ENCODE data around the gene SLC41A3.

Gene SLC41A3

DNA sequence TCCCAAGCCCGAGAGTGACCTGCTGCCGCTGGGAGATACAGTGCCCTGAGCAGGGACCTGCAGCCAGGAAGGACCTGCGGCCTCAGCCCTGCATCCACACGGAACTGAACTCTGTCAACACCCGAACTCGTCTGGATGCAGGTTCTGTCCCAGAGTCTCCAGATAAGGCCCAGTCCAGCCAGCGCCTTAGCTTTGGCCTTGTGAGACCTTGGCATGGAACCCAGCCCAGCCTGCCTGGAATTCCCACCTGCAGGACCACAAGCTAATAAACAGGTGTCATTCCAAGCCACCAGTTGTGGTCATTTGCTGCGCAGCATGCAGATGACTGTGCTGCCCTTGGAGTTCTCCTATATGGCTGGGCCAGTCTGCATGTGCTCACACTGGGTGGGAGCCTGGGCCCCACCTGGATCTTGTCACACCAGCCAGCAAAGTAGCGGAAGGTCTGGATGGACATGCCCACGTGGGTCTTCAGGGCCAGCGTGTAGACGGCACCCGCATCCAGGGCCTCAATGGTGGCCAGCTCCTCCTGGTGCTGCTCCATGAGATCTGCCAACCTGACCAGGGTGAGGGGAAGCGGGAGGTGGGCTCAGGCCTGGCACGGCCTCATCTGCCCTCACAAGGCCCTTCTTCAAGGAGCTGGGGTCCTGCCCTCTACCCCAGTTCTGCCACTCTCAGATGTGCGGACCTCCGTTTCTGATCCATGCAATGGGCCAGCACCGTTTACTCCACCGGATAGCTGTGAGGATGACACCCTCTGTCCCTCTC lies 47.2 kb upstream of the SLC41A3 start:
- no peaks in the 10 kb centered on the region for H3K36me3 ChIP-seq (ENCODE audit: control insufficient read depth in 2 of 2, insufficient read depth in 1 of 2, low read length in 2 of 2)
- ChIA-PET POLR2A (no interaction called here), CTCF (interaction anchor here (0.7 kb wide), 1 partner anchor 1342 kb away, joined by 3 read pairs; no protein-coding TSS in a partner anchor)
- TF ChIP-seq HOXD13 (CRISPR knock-in tag; IDR thresholded peaks at IDR 0.05; ENCODE audit: borderline replicate concordance) (no peak), ZNF423 (tag by site-specific recombination; IDR thresholded peaks at IDR 0.05) (no peak), ZNF510 (tag by site-specific recombination; IDR thresholded peaks at IDR 0.05; ENCODE audit: insufficient replicate concordance) (no peak), ZNF416 (tag by site-specific recombination; IDR thresholded peaks at IDR 0.05) (no peak), ZBTB7A (tag by site-specific recombination; IDR thresholded peaks at IDR 0.05; ENCODE audit: low read depth) (no peak), ZNF175 (tag by site-specific recombination; IDR thresholded peaks at IDR 0.05) (no peak), GLIS1 (tag by site-specific recombination; IDR thresholded peaks at IDR 0.05) (no peak), ZFP41 (tag by site-specific recombination; IDR thresholded peaks at IDR 0.05; ENCODE audit: borderline replicate concordance) (no peak), ZNF626 (tag by site-specific recombination; IDR thresholded peaks at IDR 0.05) (no peak), ZNF248 (tag by site-specific recombination; IDR thresholded peaks at IDR 0.05) (no peak), ZNF184 (tag by site-specific recombination; IDR thresholded peaks at IDR 0.05) (no peak), ZNF132 (tag by site-specific recombination; IDR thresholded peaks at IDR 0.05; ENCODE audit: borderline replicate concordance) (no peak), ZNF157 (tag by site-specific recombination; IDR thresholded peaks at IDR 0.05) (no peak), ZEB2 (tag by site-specific recombination; IDR thresholded peaks at IDR 0.05) (no peak), ZNF223 (tag by site-specific recombination; IDR thresholded peaks at IDR 0.05) (no peak), ZNF610 (tag by site-specific recombination; IDR thresholded peaks at IDR 0.05; ENCODE audit: borderline replicate concordance) (no peak), ZBTB8A (tag by site-specific recombination; IDR thresholded peaks at IDR 0.05) (no peak)
- TF ChIP-seq, protein P1, sequence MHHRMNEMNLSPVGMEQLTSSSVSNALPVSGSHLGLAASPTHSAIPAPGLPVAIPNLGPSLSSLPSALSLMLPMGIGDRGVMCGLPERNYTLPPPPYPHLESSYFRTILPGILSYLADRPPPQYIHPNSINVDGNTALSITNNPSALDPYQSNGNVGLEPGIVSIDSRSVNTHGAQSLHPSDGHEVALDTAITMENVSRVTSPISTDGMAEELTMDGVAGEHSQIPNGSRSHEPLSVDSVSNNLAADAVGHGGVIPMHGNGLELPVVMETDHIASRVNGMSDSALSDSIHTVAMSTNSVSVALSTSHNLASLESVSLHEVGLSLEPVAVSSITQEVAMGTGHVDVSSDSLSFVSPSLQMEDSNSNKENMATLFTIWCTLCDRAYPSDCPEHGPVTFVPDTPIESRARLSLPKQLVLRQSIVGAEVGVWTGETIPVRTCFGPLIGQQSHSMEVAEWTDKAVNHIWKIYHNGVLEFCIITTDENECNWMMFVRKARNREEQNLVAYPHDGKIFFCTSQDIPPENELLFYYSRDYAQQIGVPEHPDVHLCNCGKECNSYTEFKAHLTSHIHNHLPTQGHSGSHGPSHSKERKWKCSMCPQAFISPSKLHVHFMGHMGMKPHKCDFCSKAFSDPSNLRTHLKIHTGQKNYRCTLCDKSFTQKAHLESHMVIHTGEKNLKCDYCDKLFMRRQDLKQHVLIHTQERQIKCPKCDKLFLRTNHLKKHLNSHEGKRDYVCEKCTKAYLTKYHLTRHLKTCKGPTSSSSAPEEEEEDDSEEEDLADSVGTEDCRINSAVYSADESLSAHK (tag by site-specific recombination; IDR thresholded peaks at IDR 0.05) = no peak
- TF ChIP-seq, protein P2, sequence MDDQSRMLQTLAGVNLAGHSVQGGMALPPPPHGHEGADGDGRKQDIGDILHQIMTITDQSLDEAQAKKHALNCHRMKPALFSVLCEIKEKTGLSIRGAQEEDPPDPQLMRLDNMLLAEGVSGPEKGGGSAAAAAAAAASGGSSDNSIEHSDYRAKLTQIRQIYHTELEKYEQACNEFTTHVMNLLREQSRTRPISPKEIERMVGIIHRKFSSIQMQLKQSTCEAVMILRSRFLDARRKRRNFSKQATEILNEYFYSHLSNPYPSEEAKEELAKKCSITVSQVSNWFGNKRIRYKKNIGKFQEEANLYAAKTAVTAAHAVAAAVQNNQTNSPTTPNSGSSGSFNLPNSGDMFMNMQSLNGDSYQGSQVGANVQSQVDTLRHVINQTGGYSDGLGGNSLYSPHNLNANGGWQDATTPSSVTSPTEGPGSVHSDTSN (CRISPR knock-in tag; IDR thresholded peaks at IDR 0.05) = no peak
- no peaks in the 10 kb centered on the region for H3K9me3 ChIP-seq (ENCODE audit: control insufficient read depth, insufficient read depth, low read depth, low read length)
- H3K4me1 ChIP-seq (ENCODE audit: control insufficient read depth, insufficient read depth, low read length) = no peaks in the 10 kb centered on the region
- no peak overlapping the region for H3K4me3 ChIP-seq (ENCODE audit: low read depth, low read length)
- H3K27ac ChIP-seq (ENCODE audit: extremely low read depth, low read depth, low read length) = no peak overlapping the region

DNA sequence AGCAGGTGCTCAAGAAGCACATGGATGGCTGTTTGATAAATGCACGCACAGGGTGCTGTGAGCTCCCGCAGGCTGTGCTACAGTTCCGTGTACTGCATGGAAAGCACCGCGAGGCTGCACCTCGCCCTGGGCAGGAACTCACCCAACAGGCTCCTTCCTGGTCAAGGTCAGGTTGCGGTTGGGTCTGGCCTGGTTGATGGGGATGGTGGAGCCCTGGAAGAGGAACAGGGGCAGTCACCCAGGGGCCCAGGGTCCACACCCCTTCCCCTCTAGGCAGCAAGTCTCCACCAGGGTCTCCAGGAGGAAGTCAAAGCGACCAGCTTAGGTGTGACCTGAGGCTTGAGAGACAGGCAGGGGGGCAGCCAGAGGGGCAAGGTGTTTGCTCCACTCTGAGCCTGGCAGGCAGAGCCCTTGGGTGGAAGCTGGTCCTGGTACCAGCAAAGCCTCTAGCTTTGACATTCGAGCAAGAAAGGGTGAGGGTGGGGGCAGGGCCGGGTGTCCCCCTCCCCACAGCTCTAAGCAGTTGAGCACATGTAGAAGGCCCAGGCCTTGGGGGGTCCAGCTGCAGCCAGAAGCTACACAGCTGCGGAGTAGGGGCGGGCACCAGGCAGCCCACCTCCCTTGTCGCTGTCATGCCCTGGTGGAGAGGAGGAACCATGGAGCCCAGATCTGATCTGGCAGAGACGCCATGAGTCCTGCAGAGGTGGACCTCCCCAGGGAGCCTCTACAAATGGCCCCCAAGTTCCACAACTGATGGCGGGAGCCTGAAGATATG lies 46.3 kb upstream of the SLC41A3 start:
- no peak for TF ChIP-seq ZFP41 (tag by site-specific recombination; IDR thresholded peaks at IDR 0.05; ENCODE audit: borderline replicate concordance)
- no peak for TF ChIP-seq ZNF2 (tag by site-specific recombination; IDR thresholded peaks at IDR 0.05)
- no peak for TF ChIP-seq ZNF19 (tag by site-specific recombination; IDR thresholded peaks at IDR 0.05; ENCODE audit: low read depth)
- no peak for TF ChIP-seq ZBTB8A (tag by site-specific recombination; IDR thresholded peaks at IDR 0.05)
- no peak for TF ChIP-seq ZNF211 (tag by site-specific recombination; IDR thresholded peaks at IDR 0.05; ENCODE audit: low read depth)
- Histone ChIP-seq H3K36me3 (ENCODE audit: control insufficient read depth in 2 of 2, insufficient read depth in 1 of 2, low read length in 2 of 2) (no peaks in the 10 kb centered on the region), H3K4me1 (ENCODE audit: control insufficient read depth, insufficient read depth, low read length) (no peaks in the 10 kb centered on the region), H3K9me3 (ENCODE audit: control insufficient read depth, insufficient read depth, low read depth, low read length) (no peaks in the 10 kb centered on the region), H3K4me3 (ENCODE audit: low read depth, low read length) (no peak overlapping the region), H3K27ac (ENCODE audit: extremely low read depth, low read depth, low read length) (no peak overlapping the region)
- CTCF ChIA-PET = no interaction called here
- POLR2A ChIA-PET = no interaction called here

Data from HEK293 (cell line).